Heart left ventricle (tissue), 16 donors: ENCODE measurements around the gene SHC1. TPM values are rescaled to one million over a fixed set of nuclear protein-coding genes. Genes with fewer than 3 reads are reported as not detected.

Source experiments
- ATAC-seq, 4 donors: fragments of 200-7000 bp; cut with Tn5 transposase; one replicate each; pipeline ENCODE4 v1.9.1; 2020 to 2022; ENCODE audit warnings: moderate library complexity in 4 of 4, mild to moderate bottlenecking in 3 of 4, moderate number of reproducible peaks in 1 of 4
- DNase-seq, 5 donors: peaks; one replicate each; pipeline ENCODE4 v3.0.0-alpha.2; 2020
- H3K27ac ChIP-seq, 12 donors: fragments of 200-600 bp; sonication (generic) in 4 of 12; one replicate each; pipeline versions ENCODE4 v1.5.0 to v1.8.0; 2016 to 2022; ENCODE audit warnings: mild to moderate bottlenecking in 2 of 12
- H3K27me3 ChIP-seq, 9 donors: fragments of 200-600 bp; sonication (generic) in 2 of 9; one replicate each; pipeline versions ENCODE4 v1.5.1 to v1.8.0; 2016 to 2022; ENCODE audit warnings: mild to moderate bottlenecking in 3 of 9
- H3K36me3 ChIP-seq, 9 donors: fragments of 200-600 bp; sonication (generic) in 2 of 9; one replicate each; pipeline versions ENCODE4 v1.5.0 to v1.8.0; 2018 to 2022; ENCODE audit warnings: mild to moderate bottlenecking in 2 of 9
- H3K4me1 ChIP-seq, 12 donors: fragments of 200-600 bp; sonication (generic) in 4 of 12; one replicate each; pipeline versions ENCODE4 v1.5.0 to v1.8.0; 2016 to 2022; ENCODE audit warnings: mild to moderate bottlenecking in 3 of 12
- H3K4me3 ChIP-seq, 12 donors: fragments of 200-600 bp; sonication (generic) in 4 of 12; one replicate each; pipeline versions ENCODE4 v1.5.0 to v1.8.0; 2017 to 2022; ENCODE audit warnings: mild to moderate bottlenecking in 9 of 12, moderate library complexity in 4 of 12
- H3K9me3 ChIP-seq, 12 donors: fragments of 200-600 bp; sonication (generic) in 4 of 12; one replicate each; pipeline versions ENCODE4 v1.5.0 to v1.8.0; 2016 to 2022; ENCODE audit warnings: mild to moderate bottlenecking in 1 of 12
- CTCF ChIP-seq, 12 donors: fragments of 200-600 bp; sonication (generic) in 4 of 12; IDR thresholded peaks; one replicate each; pipeline versions ENCODE4 v1.5.0 to v1.8.0; 2018 to 2022; ENCODE audit warnings: antibody characterized with exemption in 12 of 12, mild to moderate bottlenecking in 5 of 12
- POLR2A ChIP-seq, 2 donors: fragments of 450-650 bp; IDR thresholded peaks; one replicate each; pipeline ENCODE4 v1.6.1; 2017; ENCODE audit warnings: antibody characterized with exemption in 2 of 2, mild to moderate bottlenecking in 2 of 2, moderate library complexity in 2 of 2
- WGBS, 4 donors: extraction: QIAGEN DNeasy Blood & Tissue Kit in 2 of 4; methylation state at CpG; one replicate each; pipeline versions ENCODE4 v1.1.5 to v1.1.7; 2013 to 2018; 5-methylcytosine and 5-hydroxymethylcytosine counted together
- intact Hi-C, 10 donors: fragments of 100-400 bp; cut with DNase I; formaldehyde crosslinking; loops; one replicate each; pipeline versions ENCODE4 v1.11.1 to v1.14.2; 2022
- polyA plus RNA-seq, 2 donors: library from polyadenylated mRNA; stranded (reverse); fragments of 200-250 nt; gene quantifications; one replicate each; pipeline ENCODE4 v1.2.3, GENCODE V29; 2013
- total RNA-seq, 9 donors: library from RNA; depleted of rRNA in 2 of 9; stranded (reverse); fragments of >200 nt in 2 of 9; fragmentation: NEBNext Ultra II Directional in 3 of 9; extraction: Animal tissue kit (Norgen Biotek cat#: 25700) in 3 of 9; gene quantifications; one replicate each; pipeline versions ENCODE4 v1.1.0 to v1.2.4, GENCODE V29; 2016 to 2023
- donor health status: ischemic (EF 13 %, LVEDD 7.1; RV severe dilation, severe dysfunction).
- donor health status: healthy with polysubstance abuse.
- donor health status: DM: no; HTN: yes; CAD: no.
- donor health status: DM: no; HTN: no; CAD: no.
- donor health status: ischemic (EF 25% LVEDD 6.9; RV normal size, moderate dysfunction).
- donor health status: ischemic (EF 25% LVEDD 5.7; RV mildly dilated, moderate dysfunction).
- donor health status: healthy.
- donor health status: DM: yes; HTN: yes; CAD: no.
- donor health status: ischemic (EF 35%, LVEDD 5.7; RV mildly dilated, moderate dysfunction).
- donor health status: nonischemic (EF 11% LVEDD 7.7; RV severe dilation, severe dysfunction).
- donor health status: DM: yes; HTN: yes; CAD: no.
- donor health status: PGD.
- donor health status: ischemic (EF 29% LVEDD 5.4; RV normal size, mild dysfunction).
- donor health status: nonischemic (EF 23%, LVEDD 6.1; RV moderate dilation, normal function).

Gene SHC1
- total and polyA plus RNA-seq, 11 donors: 23.6 to 115 (median 62.4) TPM

GRCh38 chr1:154948079-154948478, 22.5 kb downstream of the SHC1 start:
- Histone ChIP-seq H3K9me3 (no peaks in the 10 kb centered on the region), H3K27me3 (no peaks in the 10 kb centered on the region), H3K27ac (no peak overlapping the region), H3K4me1 (peaks cover 0 to 32% (median 13%) of the 10 kb centered on the region in 12 donors), H3K36me3 (peaks cover 0 to 54% (median 28%) of the 10 kb centered on the region in 9 donors), H3K4me3 (no peak overlapping the region)
- WGBS, 4 donors: 92 to 96% (median 94%) methylated on average over 11 of the region's 11 CpGs
- intact Hi-C loops: no loop called here
- TF ChIP-seq CTCF (IDR thresholded peaks at IDR 0.05) (no peak), POLR2A (IDR thresholded peaks at IDR 0.05) (no peak)
- DNase-seq: no peak
- ATAC-seq: no peak

- intact Hi-C loops: no loop called here
Measured at GRCh38 chr1:154945962-154946850, 24.3 kb downstream of the SHC1 start.

GRCh38 chr1:154945160-154945961, 25.2 kb downstream of the SHC1 start:
- intact Hi-C loops: no loop called here
- peaks cover 0 to 46% (median 19%) of the 10 kb centered on the region in 9 donors for H3K36me3 ChIP-seq
- peak overlapping the region in 7 of 12 donors; percentile 18 to 60 (median 40) for H3K27ac ChIP-seq
- no peak overlapping the region for H3K4me3 ChIP-seq
- no peak for ATAC-seq
- no peak for TF ChIP-seq CTCF (IDR thresholded peaks at IDR 0.05)
- no peak for TF ChIP-seq POLR2A (IDR thresholded peaks at IDR 0.05)
- peaks cover 0 to 40% (median 8%) of the 10 kb centered on the region in 12 donors for H3K4me1 ChIP-seq
- DNase-seq: peak in 1 of 5 donors; percentile 7
- H3K9me3 ChIP-seq: no peaks in the 10 kb centered on the region
- H3K27me3 ChIP-seq: no peaks in the 10 kb centered on the region
- WGBS, 4 donors: 82 to 86% (median 84%) methylated on average over 11 to 15 of the region's 15 CpGs

More at GRCh38 chr1:154945962-154946850, 24.3 kb downstream of the SHC1 start:
- no peak for ATAC-seq
- peaks cover 0 to 54% (median 27%) of the 10 kb centered on the region in 9 donors for H3K36me3 ChIP-seq
- H3K27ac ChIP-seq: peak overlapping the region in 1 of 12 donors; percentile 4
- TF ChIP-seq POLR2A (IDR thresholded peaks at IDR 0.05): no peak
- no peak for TF ChIP-seq CTCF (IDR thresholded peaks at IDR 0.05)
- no peak overlapping the region for H3K4me3 ChIP-seq
- peaks cover 0 to 39% (median 8%) of the 10 kb centered on the region in 12 donors for H3K4me1 ChIP-seq
- no peaks in the 10 kb centered on the region for H3K27me3 ChIP-seq
- 74 to 87% (median 78%) methylated on average over 15 to 17 of the region's 17 CpGs for WGBS, 4 donors
- H3K9me3 ChIP-seq: no peaks in the 10 kb centered on the region
- no peak for DNase-seq
